ENCODE results near the gene SLC7A6.

SLC7A6 gene

GRCh38 chr16:68310774-68311511, 46.6 kb downstream of the SLC7A6 start, which contains the start of the genes PRMT7 and SLC7A6OS:
Gene PRMT7 (plus strand): TSS chr16:68311019. CDS start chr16:68315980, 4,961 bp downstream.
Gene SLC7A6OS (minus strand): TSS chr16:68310946. CDS start chr16:68310926, 20 bp downstream.
- DNase-seq: peak; percentile 91

- DNase-seq: no peak
Observed at GRCh38 chr16:68313116-68313515, 48.8 kb downstream of the SLC7A6 start.

- no peak for DNase-seq
Observed at GRCh38 chr16:68319185-68319908, 55.0 kb downstream of the SLC7A6 start.

- no peak for DNase-seq
Observed at GRCh38 chr16:68324336-68324735, 60.0 kb downstream of the SLC7A6 start.

- DNase-seq: no peak
Observed at GRCh38 chr16:68324780-68325357, 60.5 kb downstream of the SLC7A6 start.

GRCh38 chr16:68328151-68328859, 64.0 kb downstream of the SLC7A6 start:
- peak; percentile 78 for DNase-seq

GRCh38 chr16:68328860-68329390, 64.6 kb downstream of the SLC7A6 start:
- DNase-seq: no peak

GRCh38 chr16:68331879-68332410, 67.6 kb downstream of the SLC7A6 start:
- no peak for DNase-seq

GRCh38 chr16:68332411-68333121, 68.2 kb downstream of the SLC7A6 start:
- peak; percentile 12 for DNase-seq

- no peak for DNase-seq
Observed at GRCh38 chr16:68335175-68335574, 70.8 kb downstream of the SLC7A6 start.

GRCh38 chr16:68338326-68339119, 74.2 kb downstream of the SLC7A6 start:
- DNase-seq: no peak

GRCh38 chr16:68339214-68339613, 74.9 kb downstream of the SLC7A6 start:
- DNase-seq: no peak

GRCh38 chr16:68342620-68343019, 78.3 kb downstream of the SLC7A6 start:
- DNase-seq: no peak

GRCh38 chr16:68343137-68343536, 78.8 kb downstream of the SLC7A6 start:
- no peak for DNase-seq

GRCh38 chr16:68344252-68344651, 79.9 kb downstream of the SLC7A6 start:
- no peak for DNase-seq

- no peak for DNase-seq
Observed at GRCh38 chr16:68345351-68345810, 81.1 kb downstream of the SLC7A6 start.

GRCh38 chr16:68345958-68346635, 81.8 kb downstream of the SLC7A6 start:
- no peak for DNase-seq

GRCh38 chr16:68346892-68347480, 82.7 kb downstream of the SLC7A6 start:
- DNase-seq: no peak

GRCh38 chr16:68347605-68348004, 83.3 kb downstream of the SLC7A6 start:
- DNase-seq: no peak

Data from CD4-positive, alpha-beta T cell treated with Interferon gamma for 1 hour (primary cell).